ENCODE measurements around the gene MPL. TPM values are rescaled to one million over a fixed set of nuclear protein-coding genes. Genes with fewer than 3 reads are reported as not detected.

The MPL gene
- total and polyA plus RNA-seq, 2 of the 13 experiments (the other 11 are each of a cell fraction or from before 2014, with no cell fraction given) = not detected

- no peak for TF ChIP-seq ZNF556 (CRISPR knock-in tag; IDR thresholded peaks at IDR 0.05; ENCODE audit: borderline replicate concordance)
- no peak for TF ChIP-seq FOXA1 (IDR thresholded peaks at IDR 0.05)
- 0 out of 2 replicates have a peak, but pooled peaks have one; percentile 38 for TF ChIP-seq FOXA1 (CRISPR knock-in tag; IDR thresholded peaks at IDR 0.05)
- TF ChIP-seq TRIM24 (CRISPR knock-in tag; IDR thresholded peaks at IDR 0.05) = no peak
- no peak for TF ChIP-seq ARNTL (CRISPR knock-in tag; IDR thresholded peaks at IDR 0.05)
- no peak for TF ChIP-seq CBX5 (CRISPR knock-in tag; IDR thresholded peaks at IDR 0.05; ENCODE audit: borderline replicate concordance)
- no peak for TF ChIP-seq TFAP4 (IDR thresholded peaks at IDR 0.05; ENCODE audit: borderline replicate concordance, low read depth)
Observed at GRCh38 chr1:43351421-43352350, 14.1 kb downstream of the MPL start (continued).

GRCh38 chr1:43352351-43352705 lies 14.7 kb downstream of the MPL start:
- peaks cover 54% of the 10 kb centered on the region for H3K4me1 ChIP-seq (ENCODE audit: insufficient read depth, low read length)
- no peak for TF ChIP-seq MTERF4 (CRISPR knock-in tag; IDR thresholded peaks at IDR 0.05)
- no peak for TF ChIP-seq SNAPC4 (CRISPR knock-in tag; IDR thresholded peaks at IDR 0.05)
- TF ChIP-seq NCOA1 (CRISPR knock-in tag; IDR thresholded peaks at IDR 0.05) = no peak
- TF ChIP-seq SIN3A (IDR thresholded peaks at IDR 0.05; ENCODE audit: borderline replicate concordance, low read depth, low read length) = no peak
- TF ChIP-seq POLR2G (IDR thresholded peaks at IDR 0.05; ENCODE audit: low read depth, low read length) = no peak
- TF ChIP-seq ZNF777 (CRISPR knock-in tag; IDR thresholded peaks at IDR 0.05) = no peak
- no peak for TF ChIP-seq DMTF1 (CRISPR knock-in tag; IDR thresholded peaks at IDR 0.05)

More at GRCh38 chr1:43352351-43352705, 14.7 kb downstream of the MPL start:
- H4K20me1 ChIP-seq (ENCODE audit: insufficient read depth, low read length) = no peaks in the 10 kb centered on the region
- FAIRE-seq (no peak), ATAC-seq (no peak), DNase-seq (ENCODE audit: low spot score) (no peak)
- H3K79me2 ChIP-seq (ENCODE audit: insufficient read depth, low read length) = no peaks in the 10 kb centered on the region
- H3K9me3 ChIP-seq (ENCODE audit: low read length) = no peaks in the 10 kb centered on the region
- 75% methylated on average over 2 of the region's 2 CpGs for WGBS (ENCODE audit: low lambda C conversion rate)
- in situ Hi-C loops (cut with HindIII; ENCODE audit: extremely low pct_ligation_motif_present, low pct_unique_long_range_greater_than_20kb) = no loop called here
- H3K4me3 ChIP-seq (replicated peaks in 1 of 3; ENCODE audit: insufficient read depth in 1 of 3, low read depth in 2 of 3, low read length in 3 of 3) = no peak overlapping the region
- no TSS peak for BruUV-seq (replicated peaks)
- CTCF ChIA-PET (ENCODE audit: low intra/inter-chr PET ratio, low total read pairs) = no interaction called here
- H3K4me2 ChIP-seq (ENCODE audit: low read depth, low read length) = no peak overlapping the region
- intact Hi-C loops (cut with micrococcal nuclease; ENCODE audit: unreplicated experiment) = no loop called here
- H3K27me3 ChIP-seq (ENCODE audit: control insufficient read depth in 1 of 2, insufficient read depth in 2 of 2, low read length in 2 of 2) = no peaks in the 10 kb centered on the region; a peak in 1 of 5 replicates
- H3K36me3 ChIP-seq (replicated peaks in 1 of 2; ENCODE audit: control insufficient read depth in 1 of 2, insufficient read depth in 2 of 2, low read length in 2 of 2) = no peaks in the 10 kb centered on the region
- H3K9ac ChIP-seq (ENCODE audit: insufficient read depth, low read depth, low read length) = no peak overlapping the region
- H2AFZ ChIP-seq (ENCODE audit: low read length) = no peak overlapping the region
- H3K27ac ChIP-seq (ENCODE audit: extremely low read length, insufficient read depth, low read length) = no peak overlapping the region
- POLR2A ChIA-PET = interaction anchor here (1.3 kb wide), 1 partner anchor 38 kb away, joined by 4 read pairs; no protein-coding TSS in a partner anchor

Data from HepG2 (cell line).